ENCODE data around the gene SCARB1.

GRCh38 chr12:124756760-124757159 is 106.9 kb downstream of the SCARB1 start:
- TF ChIP-seq TBP (CRISPR knock-in tag; IDR thresholded peaks at IDR 0.05) = no peak
- TF ChIP-seq ZNF781 (CRISPR knock-in tag; IDR thresholded peaks at IDR 0.05; ENCODE audit: borderline replicate concordance, not compliant biosample characterization) = no peak
- no peak for TF ChIP-seq DPF2 (CRISPR knock-in tag; IDR thresholded peaks at IDR 0.05; ENCODE audit: borderline replicate concordance, low read depth)
- no peak for TF ChIP-seq ZNF749 (CRISPR knock-in tag; IDR thresholded peaks at IDR 0.05; ENCODE audit: borderline replicate concordance)
- no peak for TF ChIP-seq ZNF670 (CRISPR knock-in tag; IDR thresholded peaks at IDR 0.05; ENCODE audit: borderline replicate concordance)
- no peak for TF ChIP-seq NFKB2 (CRISPR knock-in tag; IDR thresholded peaks at IDR 0.05; ENCODE audit: borderline replicate concordance)
- TF ChIP-seq ATF1 (CRISPR knock-in tag; IDR thresholded peaks at IDR 0.05) = no peak
